IPS-15b (cell line): ENCODE results near the gene DCTN1.
"Not testable (repeated sequence)": the region's sequence is repeated elsewhere in the genome, so short reads cannot be mapped to it uniquely, and the experiment has no call there.

Experiments used
- H3K27me3 ChIP-seq: one replicate; pipeline ENCODE4 v1.6.1; 2013; ENCODE audit warnings: low read length; ENCODE audit not compliant: control insufficient read depth, insufficient read depth
- H3K36me3 ChIP-seq: one replicate; pipeline ENCODE4 v1.6.1; 2013; ENCODE audit warnings: low read length; ENCODE audit not compliant: control insufficient read depth, insufficient read depth
- H3K4me1 ChIP-seq: one replicate; pipeline ENCODE4 v1.6.1; 2013; ENCODE audit warnings: mild to moderate bottlenecking, low read length; ENCODE audit not compliant: control insufficient read depth, insufficient read depth
- H3K4me3 ChIP-seq: one replicate; pipeline ENCODE4 v1.5.1; 2013; ENCODE audit warnings: low read depth, low read length
- H3K9ac ChIP-seq: one replicate; pipeline ENCODE4 v1.6.1; 2013; ENCODE audit warnings: low read depth, mild to moderate bottlenecking, low read length
- H3K9me3 ChIP-seq: one replicate; pipeline ENCODE4 v1.6.1; 2013; ENCODE audit warnings: mild to moderate bottlenecking, low read length; ENCODE audit not compliant: control insufficient read depth, insufficient read depth

DCTN1 gene

DNA sequence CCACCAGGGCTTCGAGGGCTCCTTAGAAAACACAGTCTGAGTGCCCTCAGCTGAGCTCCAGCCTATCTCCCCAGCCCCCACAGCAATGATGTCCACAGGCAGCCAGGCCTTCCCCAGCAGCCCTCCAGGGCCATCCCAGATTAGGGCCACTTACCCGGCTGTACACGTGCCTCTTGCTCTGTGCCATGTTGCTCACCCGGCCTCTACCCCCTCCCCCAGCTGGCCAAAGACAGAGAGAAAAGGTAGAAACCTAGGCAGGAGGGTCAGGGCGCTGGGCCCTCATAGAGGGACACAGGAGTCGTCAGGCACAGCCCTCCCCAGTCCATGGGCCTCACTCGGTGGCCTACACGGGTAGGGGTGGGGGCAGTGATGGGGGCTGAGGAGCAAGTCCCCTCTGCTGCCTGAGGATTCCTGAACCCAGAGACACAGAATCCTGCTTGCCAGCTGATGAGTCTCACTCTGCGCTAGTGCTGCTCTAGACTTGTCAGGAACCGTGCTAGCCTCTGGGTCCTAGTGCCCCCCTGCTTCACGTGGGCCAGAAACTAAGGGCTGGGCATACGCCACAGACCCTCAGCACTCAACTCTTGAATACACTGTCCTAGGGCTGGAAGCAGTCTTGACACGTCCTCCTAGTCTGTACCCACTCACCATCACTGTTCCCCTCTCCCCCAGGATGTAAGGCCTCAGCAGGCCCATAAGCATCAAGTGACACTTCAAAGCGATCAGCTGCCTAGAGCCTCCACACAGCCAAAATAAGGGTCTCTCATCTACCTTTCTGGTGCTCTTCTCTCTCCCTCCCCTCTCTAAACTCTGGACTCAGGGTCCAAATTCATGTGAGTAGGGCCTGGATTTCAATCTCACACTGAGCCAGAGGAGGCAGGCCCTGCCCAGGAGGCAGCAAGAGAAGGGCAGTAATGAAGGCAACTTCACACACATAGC is at the start of gene DCTN1:
TSS of gene DCTN1 (minus strand) at position 461 of the 939 bp plus-strand sequence. CDS start at position 187, 274 bp downstream.
- H3K9me3 ChIP-seq = no peaks in the 10 kb centered on the region
- peak within 1 kb of the TSS; percentile 32 for H3K9ac ChIP-seq
- H3K36me3 ChIP-seq = peaks cover 7% of the 10 kb centered on the region
- H3K4me1 ChIP-seq = peaks cover 11% of the 10 kb centered on the region
- no peaks in the 10 kb centered on the region for H3K27me3 ChIP-seq
- H3K4me3 ChIP-seq = peak within 1 kb of the TSS; percentile 53

- no peaks in the 10 kb centered on the region for H3K27me3 ChIP-seq
- H3K4me1 ChIP-seq = no peaks in the 10 kb centered on the region
- no peak overlapping the region for H3K4me3 ChIP-seq
- peaks cover 60% of the 10 kb centered on the region for H3K36me3 ChIP-seq
- no peaks in the 10 kb centered on the region for H3K9me3 ChIP-seq
- no peak overlapping the region for H3K9ac ChIP-seq
Observed at GRCh38 chr2:74428675-74429074, 48.6 kb upstream of the DCTN1 start.

DNA sequence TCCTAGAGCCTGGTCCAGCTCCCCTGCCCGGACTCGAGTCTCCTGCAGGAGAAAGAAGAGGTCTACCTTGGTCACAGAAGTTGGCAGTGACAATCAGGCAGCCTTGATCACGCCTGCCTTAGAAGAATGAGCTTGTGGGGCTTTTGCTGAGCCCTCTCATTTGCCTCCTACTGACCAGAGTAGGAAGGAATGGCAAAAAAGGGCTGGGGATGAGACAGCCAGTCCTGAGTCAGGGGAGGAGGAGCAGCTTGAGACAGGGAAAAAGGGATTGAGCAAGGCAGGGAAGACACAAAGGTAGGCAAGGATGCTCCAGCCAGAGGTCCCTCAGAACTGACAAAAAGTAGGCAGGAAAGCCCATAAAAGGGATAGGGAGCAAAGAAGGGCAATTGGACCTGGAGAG is 47.4 kb upstream of the DCTN1 start:
- Histone ChIP-seq H3K4me1 (no peaks in the 10 kb centered on the region), H3K27me3 (peaks cover 5% of the 10 kb centered on the region), H3K4me3 (no peak overlapping the region), H3K9ac (no peak overlapping the region), H3K36me3 (peaks cover 60% of the 10 kb centered on the region), H3K9me3 (no peaks in the 10 kb centered on the region)

DNA sequence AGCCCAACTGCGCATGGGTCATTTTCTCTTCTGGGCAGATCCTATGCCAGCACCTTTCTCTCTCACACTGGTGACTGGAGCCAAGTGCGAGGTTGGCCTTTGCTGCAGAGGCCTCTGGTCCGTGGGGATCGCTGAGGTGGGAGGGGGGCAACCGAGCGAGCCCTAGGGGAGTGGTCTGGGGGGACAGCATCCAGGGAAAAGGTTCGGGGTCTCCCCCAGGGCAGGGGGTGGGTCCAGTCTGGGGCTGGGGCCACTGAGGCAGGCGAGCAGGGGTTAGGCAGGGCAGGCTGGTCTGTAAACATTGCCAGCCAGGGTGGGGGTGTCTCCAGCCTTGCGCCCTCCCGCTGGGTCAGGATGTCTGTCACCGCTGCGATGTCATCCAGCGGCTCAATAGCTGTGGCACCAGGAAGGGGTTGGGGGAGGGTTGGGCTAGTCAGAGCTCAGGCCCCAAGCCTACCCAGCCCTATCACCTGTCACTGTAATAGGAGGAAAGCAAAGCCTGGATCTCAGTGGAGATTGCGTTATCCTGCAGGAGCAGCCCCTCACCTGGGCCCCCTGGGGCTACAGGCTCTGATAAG is 46.2 kb upstream of the DCTN1 start:
- Histone ChIP-seq H3K9ac (no peak overlapping the region), H3K4me3 (no peak overlapping the region), H3K4me1 (no peaks in the 10 kb centered on the region), H3K36me3 (peaks cover 56% of the 10 kb centered on the region), H3K9me3 (no peaks in the 10 kb centered on the region), H3K27me3 (peaks cover 5% of the 10 kb centered on the region)

- H3K4me3 ChIP-seq = no peak overlapping the region
- no peaks in the 10 kb centered on the region for H3K9me3 ChIP-seq
- H3K36me3 ChIP-seq = peaks cover 53% of the 10 kb centered on the region
- H3K9ac ChIP-seq = no peak overlapping the region
- peaks cover 5% of the 10 kb centered on the region for H3K27me3 ChIP-seq
- H3K4me1 ChIP-seq = no peaks in the 10 kb centered on the region
Observed at GRCh38 chr2:74425523-74425922, 45.4 kb upstream of the DCTN1 start.

GRCh38 chr2:74424995-74425406 is 44.9 kb upstream of the DCTN1 start:
- H3K9me3 ChIP-seq = no peaks in the 10 kb centered on the region
- peaks cover 48% of the 10 kb centered on the region for H3K36me3 ChIP-seq
- H3K4me3 ChIP-seq = no peak overlapping the region
- H3K9ac ChIP-seq = no peak overlapping the region
- H3K4me1 ChIP-seq = no peaks in the 10 kb centered on the region
- peaks cover 11% of the 10 kb centered on the region for H3K27me3 ChIP-seq

DNA sequence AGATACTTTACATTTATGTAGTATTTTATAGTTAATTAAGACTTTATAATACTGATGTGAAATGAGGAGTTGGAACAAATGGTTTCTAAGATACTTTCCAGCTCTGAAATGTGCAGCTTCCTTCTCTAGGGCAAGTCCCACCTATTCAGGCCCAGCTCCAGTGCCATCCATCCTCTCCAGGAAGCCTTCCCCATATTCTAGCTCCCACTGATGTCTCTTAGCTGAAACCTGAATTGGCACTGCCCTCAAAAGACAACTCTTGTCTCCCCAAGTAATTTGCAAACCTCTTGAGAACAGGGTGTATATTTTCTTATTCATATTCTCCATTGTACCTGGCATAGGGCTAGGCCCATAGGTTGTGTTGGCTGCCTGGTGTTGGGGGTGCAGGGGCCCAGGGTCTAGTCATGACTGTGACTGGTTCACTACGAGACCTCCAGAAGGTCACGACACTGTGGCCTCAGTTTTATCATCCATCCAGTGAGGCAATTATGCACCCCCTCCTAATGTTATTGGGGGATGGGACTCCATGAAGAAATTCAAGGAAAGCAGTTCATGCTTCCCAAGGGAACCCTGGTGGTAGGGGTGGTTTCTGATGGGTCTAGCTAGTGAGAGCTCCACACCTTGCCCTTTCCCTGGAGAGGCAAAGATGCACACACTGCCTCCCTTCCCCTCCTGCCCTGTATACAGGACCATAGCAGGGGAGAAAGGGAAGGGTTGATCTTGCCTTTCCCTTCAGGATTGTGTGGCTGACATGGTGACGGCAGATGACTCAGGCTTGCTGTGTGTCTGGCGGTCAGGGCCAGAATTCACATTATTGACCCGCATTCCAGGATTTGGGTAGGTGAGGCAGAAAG is 44.3 kb upstream of the DCTN1 start:
- Histone ChIP-seq H3K4me1 (no peaks in the 10 kb centered on the region), H3K27me3 (peaks cover 11% of the 10 kb centered on the region), H3K4me3 (no peak overlapping the region), H3K36me3 (peaks cover 42% of the 10 kb centered on the region), H3K9me3 (no peaks in the 10 kb centered on the region), H3K9ac (no peak overlapping the region)

GRCh38 chr2:74423231-74424095 is 43.4 kb upstream of the DCTN1 start:
- Histone ChIP-seq H3K9me3 (no peaks in the 10 kb centered on the region), H3K9ac (no peak overlapping the region), H3K4me1 (no peaks in the 10 kb centered on the region), H3K27me3 (peaks cover 11% of the 10 kb centered on the region), H3K4me3 (no peak overlapping the region), H3K36me3 (peaks cover 33% of the 10 kb centered on the region)

DNA sequence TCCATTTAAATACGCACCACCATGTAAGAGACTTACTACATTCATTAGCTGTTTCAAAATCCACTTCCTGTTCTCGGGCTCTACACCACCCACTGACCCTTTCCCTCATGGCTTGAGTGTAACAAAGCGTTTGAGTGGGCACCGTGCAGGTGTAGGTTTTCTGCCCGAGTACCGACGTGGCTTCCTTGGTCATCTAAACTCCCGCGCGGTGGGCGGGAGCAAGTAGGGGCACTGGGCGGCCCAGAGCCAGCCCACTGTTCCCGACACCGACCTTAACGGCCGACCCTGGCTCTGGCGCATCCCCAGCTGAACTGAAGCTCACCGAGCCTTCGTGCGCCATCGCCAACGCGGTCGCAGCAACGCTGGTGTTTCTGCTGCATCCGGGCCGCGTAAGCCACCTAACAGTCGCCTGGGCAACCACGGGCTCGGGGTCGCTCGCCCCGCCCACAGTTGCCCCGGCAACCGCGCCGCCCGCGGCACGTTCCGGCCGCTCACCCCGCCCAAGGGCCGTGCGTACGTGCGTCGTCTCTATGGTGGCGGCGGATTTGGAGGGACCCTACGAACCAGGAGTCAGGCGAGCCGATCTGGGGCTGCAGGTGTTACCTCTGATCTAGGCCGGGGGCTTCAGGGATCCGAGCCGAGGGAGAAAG is 41.2 kb upstream of the DCTN1 start, which contains the start of the genes C2orf81 and WDR54:
TSS of gene C2orf81 (minus strand) at position 399 of the 650 bp plus-strand sequence. CDS start at position 340, 59 bp downstream.
TSS of gene WDR54 (plus strand) at position 510 of the 650 bp plus-strand sequence. CDS start 424 bp downstream, outside the sequence.
- peak within 1 kb of the TSS; percentile 89 for H3K4me3 ChIP-seq
- peaks cover 11% of the 10 kb centered on the region for H3K27me3 ChIP-seq
- H3K9ac ChIP-seq = peak within 1 kb of the TSS; percentile 70
- no peaks in the 10 kb centered on the region for H3K9me3 ChIP-seq
- peaks cover 13% of the 10 kb centered on the region for H3K36me3 ChIP-seq
- H3K4me1 ChIP-seq = no peaks in the 10 kb centered on the region

GRCh38 chr2:74420443-74421103 is 40.5 kb upstream of the DCTN1 start:
- not testable (repeated sequence) for H3K9me3 ChIP-seq, H3K4me1 ChIP-seq, H3K36me3 ChIP-seq, H3K9ac ChIP-seq
- Histone ChIP-seq H3K4me3 (peak overlapping the region; percentile 89), H3K27me3 (peaks cover 11% of the 10 kb centered on the region)
